Adrenal gland (tissue), 5 donors: ENCODE measurements around the gene ADH5.

ENCODE experiments used
- POLR2A ChIP-seq, 2 donors: fragments of 450-650 bp; IDR thresholded peaks; one replicate each; pipeline ENCODE4 v1.6.1; 2017; ENCODE audit warnings: antibody characterized with exemption in 2 of 2, mild to moderate bottlenecking in 2 of 2, moderate library complexity in 1 of 2
- TF ChIP-seq, protein P1 (sequence below), 6 experiments: fragments of 450-650 bp in 4 of 6; fragments of 200-600 bp in 2 of 6; sonication (generic) in 1 of 6; IDR thresholded peaks; 1 replicate in 5 of 6; 2 replicates in 1 of 6; pipeline versions ENCODE4 v1.5.1 to v1.8.0; 2016 to 2021; ENCODE audit warnings: antibody characterized with exemption in 6 of 6, mild to moderate bottlenecking in 2 of 6, moderate library complexity in 1 of 6
- donor health status: DM: no; HTN: no; CAD: no.

DNA sequence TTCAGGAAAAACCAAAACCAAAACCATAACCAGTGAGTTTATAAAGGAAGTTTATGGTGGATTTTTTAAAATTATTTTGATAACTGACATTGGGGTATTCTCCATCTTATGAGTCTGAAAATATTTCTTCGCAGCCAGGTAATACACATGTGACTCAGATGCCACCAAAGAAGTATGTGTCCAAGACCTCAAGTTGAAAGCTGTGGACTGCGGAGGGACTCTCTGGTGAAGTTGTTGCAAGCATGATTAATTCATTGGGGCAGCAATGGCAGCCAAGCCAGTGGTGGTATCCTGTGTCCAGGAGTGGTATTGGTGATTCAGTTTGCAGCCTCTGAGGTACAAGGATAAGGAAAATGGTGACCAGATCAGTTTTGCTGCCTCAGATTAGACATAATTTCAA, 14.0 kb upstream of the ADH5 start:
- no peak for TF ChIP-seq POLR2A (IDR thresholded peaks at IDR 0.05)
- TF ChIP-seq, protein P1, sequence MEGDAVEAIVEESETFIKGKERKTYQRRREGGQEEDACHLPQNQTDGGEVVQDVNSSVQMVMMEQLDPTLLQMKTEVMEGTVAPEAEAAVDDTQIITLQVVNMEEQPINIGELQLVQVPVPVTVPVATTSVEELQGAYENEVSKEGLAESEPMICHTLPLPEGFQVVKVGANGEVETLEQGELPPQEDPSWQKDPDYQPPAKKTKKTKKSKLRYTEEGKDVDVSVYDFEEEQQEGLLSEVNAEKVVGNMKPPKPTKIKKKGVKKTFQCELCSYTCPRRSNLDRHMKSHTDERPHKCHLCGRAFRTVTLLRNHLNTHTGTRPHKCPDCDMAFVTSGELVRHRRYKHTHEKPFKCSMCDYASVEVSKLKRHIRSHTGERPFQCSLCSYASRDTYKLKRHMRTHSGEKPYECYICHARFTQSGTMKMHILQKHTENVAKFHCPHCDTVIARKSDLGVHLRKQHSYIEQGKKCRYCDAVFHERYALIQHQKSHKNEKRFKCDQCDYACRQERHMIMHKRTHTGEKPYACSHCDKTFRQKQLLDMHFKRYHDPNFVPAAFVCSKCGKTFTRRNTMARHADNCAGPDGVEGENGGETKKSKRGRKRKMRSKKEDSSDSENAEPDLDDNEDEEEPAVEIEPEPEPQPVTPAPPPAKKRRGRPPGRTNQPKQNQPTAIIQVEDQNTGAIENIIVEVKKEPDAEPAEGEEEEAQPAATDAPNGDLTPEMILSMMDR (IDR thresholded peaks at IDR 0.05), result no peak
